Body of pancreas (tissue), 4 donors: ENCODE results near the gene PRND. TPM values are rescaled to one million over a fixed set of nuclear protein-coding genes. Genes with fewer than 3 reads are reported as not detected.

Source experiments
- ATAC-seq: fragments of 150-250 bp; one replicate; pipeline ENCODE4 v1.9.1; 2016
- DNase-seq, 4 donors: peaks; one replicate each; pipeline ENCODE4 v3.0.0-alpha.2; 2019
- H3K27ac ChIP-seq, 4 donors: fragments of 200-600 bp; sonication (generic); 1 replicate in 3 of 4; 2 replicates in 1 of 4; pipeline versions ENCODE4 v1.5.1 to v1.6.1; 2016 to 2019; ENCODE audit warnings: mild to moderate bottlenecking in 1 of 4, mixed read lengths in 1 of 4, moderate library complexity in 1 of 4
- H3K27me3 ChIP-seq, 2 donors: fragments of 200-600 bp; sonication (generic); one replicate each; pipeline ENCODE4 v1.6.0; 2016; ENCODE audit warnings: mild to moderate bottlenecking in 1 of 2
- H3K36me3 ChIP-seq, 2 donors: fragments of 200-600 bp; sonication (generic); replicated peaks in 1 of 2; 2 replicates each; pipeline ENCODE4 v1.5.1; 2016; ENCODE audit warnings: low read depth in 2 of 2; ENCODE audit not compliant: insufficient read depth in 1 of 2
- H3K4me1 ChIP-seq: fragments of 200-600 bp; sonication (generic); one replicate; pipeline ENCODE4 v1.6.0; 2016
- H3K4me3 ChIP-seq, 2 donors: fragments of 200-600 bp; sonication (generic); 1 replicate in 1 of 2; 2 replicates in 1 of 2; pipeline ENCODE4 v1.5.1; 2016 to 2019
- H3K9me3 ChIP-seq, 3 donors: fragments of 200-600 bp; sonication (generic); 1 replicate in 2 of 3; 2 replicates in 1 of 3; pipeline ENCODE4 v1.5.1; 2016
- CTCF ChIP-seq, 7 experiments: fragments of 450-650 bp in 4 of 7; fragments of 200-600 bp in 3 of 7; sonication (generic) in 3 of 7; IDR thresholded peaks; one replicate each; pipeline ENCODE4 v1.5.1; 2016 to 2019; ENCODE audit warnings: antibody characterized with exemption in 7 of 7
- POLR2A ChIP-seq, 3 donors: fragments of 450-650 bp; IDR thresholded peaks; one replicate each; pipeline ENCODE4 v1.6.1; 2016; ENCODE audit warnings: antibody characterized with exemption in 3 of 3, mild to moderate bottlenecking in 2 of 3
- WGBS, 2 donors: methylation state at CpG; one replicate each; pipeline ENCODE4 v1.1.5; 2017; 5-methylcytosine and 5-hydroxymethylcytosine counted together
- intact Hi-C: fragments of 100-400 bp; cut with DNase I; formaldehyde crosslinking; loops from one replicate; pipeline ENCODE4 v1.15.1; 2023
- total RNA-seq, 2 donors: library from RNA; depleted of rRNA; stranded (reverse); fragments of >200 nt; gene quantifications; one replicate each; pipeline ENCODE4 v1.1.0, GENCODE V29; 2016

Gene PRND
- total RNA-seq, 2 donors from 2014 or later: not detected

DNA sequence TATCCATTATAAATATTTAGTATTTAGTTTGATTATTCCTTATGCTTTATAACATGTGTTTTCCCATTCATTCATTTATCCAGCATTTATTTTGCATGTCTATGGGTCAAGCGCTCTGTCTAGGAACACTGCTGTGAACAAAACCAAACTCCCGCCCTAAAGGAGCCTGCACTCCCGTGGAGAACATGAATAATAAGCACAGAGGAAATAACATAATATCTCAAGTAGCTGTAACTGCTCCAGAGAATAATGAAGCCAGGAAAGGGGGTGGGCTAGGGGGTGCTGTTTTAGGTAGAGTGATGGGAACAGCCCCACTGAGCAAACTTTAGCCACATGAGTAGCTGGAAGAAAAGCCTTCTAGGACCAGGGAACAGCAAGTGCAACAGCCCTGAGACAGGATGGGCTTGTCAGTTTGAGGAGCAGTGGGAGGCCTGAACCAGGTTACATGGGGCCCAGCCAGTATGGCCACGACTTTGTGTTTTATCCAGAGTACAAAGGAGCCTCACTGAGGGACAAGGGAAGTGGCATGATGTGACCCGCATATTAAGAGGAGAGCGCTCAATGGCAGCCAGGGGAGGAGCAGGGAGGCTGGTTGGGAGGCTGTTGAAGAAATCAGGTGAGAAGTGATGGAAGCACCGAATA, 24.4 kb upstream of the PRND start:
- Histone ChIP-seq H3K9me3 (no peaks in the 10 kb centered on the region), H3K4me1 (no peaks in the 10 kb centered on the region), H3K27ac (no peak overlapping the region), H3K36me3 (peaks cover 0 to 8% of the 10 kb centered on the region in 2 donors), H3K27me3 (no peaks in the 10 kb centered on the region), H3K4me3 (no peak overlapping the region)
- WGBS, 2 donors: 90 to 91% methylated on average over 7 of the region's 7 CpGs
- intact Hi-C loops: no loop called here
- no peak for ATAC-seq
- no peak for TF ChIP-seq POLR2A (IDR thresholded peaks at IDR 0.05)
- no peak for TF ChIP-seq CTCF (IDR thresholded peaks at IDR 0.05)
- DNase-seq: no peak

DNA sequence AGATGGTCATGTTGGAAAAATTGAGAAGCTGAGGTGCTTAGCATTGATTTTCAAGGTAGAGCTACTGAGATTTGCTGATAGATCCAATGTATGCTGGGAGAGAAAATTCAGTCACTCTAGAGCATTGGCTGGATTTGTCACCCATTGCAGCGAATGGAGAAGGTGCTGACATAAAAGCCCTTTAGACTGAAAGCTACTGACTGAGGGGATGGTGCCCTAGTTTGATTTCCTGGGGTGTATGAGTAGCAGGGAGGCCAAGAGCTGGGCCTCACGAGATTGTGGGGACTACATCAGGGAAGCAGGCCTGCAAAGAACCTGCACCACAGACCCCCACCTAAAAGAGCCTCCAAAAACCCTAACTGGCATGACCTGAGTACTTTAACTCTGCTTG, 23.9 kb upstream of the PRND start:
- no peak for ATAC-seq
- intact Hi-C loops: no loop called here
- Histone ChIP-seq H3K27me3 (no peaks in the 10 kb centered on the region), H3K9me3 (no peaks in the 10 kb centered on the region), H3K4me1 (no peaks in the 10 kb centered on the region), H3K27ac (no peak overlapping the region), H3K4me3 (no peak overlapping the region), H3K36me3 (peaks cover 0 to 8% of the 10 kb centered on the region in 2 donors)
- TF ChIP-seq POLR2A (IDR thresholded peaks at IDR 0.05): no peak
- no peak for DNase-seq
- 78 to 83% methylated on average over 2 of the region's 2 CpGs for WGBS, 2 donors

- H3K36me3 ChIP-seq: peaks cover 0 to 8% of the 10 kb centered on the region in 2 donors
- H3K4me1 ChIP-seq: peaks cover 9% of the 10 kb centered on the region
- no peak for ATAC-seq
- DNase-seq: no peak
- WGBS, 2 donors: 96 to 97% methylated on average over 9 of the region's 9 CpGs
- no peak overlapping the region for H3K4me3 ChIP-seq
- H3K27ac ChIP-seq: no peak overlapping the region
- intact Hi-C loops: no loop called here
- H3K9me3 ChIP-seq: no peaks in the 10 kb centered on the region
- H3K27me3 ChIP-seq: no peaks in the 10 kb centered on the region
- no peak for TF ChIP-seq CTCF (IDR thresholded peaks at IDR 0.05)
Measured at GRCh38 chr20:4699216-4699615, 22.5 kb upstream of the PRND start.

- 95 to 98% methylated on average over 3 of the region's 3 CpGs for WGBS, 2 donors
- Histone ChIP-seq H3K36me3 (peaks cover 0 to 8% of the 10 kb centered on the region in 2 donors), H3K9me3 (no peaks in the 10 kb centered on the region), H3K4me1 (peaks cover 12% of the 10 kb centered on the region), H3K27me3 (no peaks in the 10 kb centered on the region), H3K4me3 (no peak overlapping the region), H3K27ac (no peak overlapping the region)
- TF ChIP-seq CTCF (IDR thresholded peaks at IDR 0.05) (no peak), POLR2A (IDR thresholded peaks at IDR 0.05) (no peak)
- ATAC-seq: no peak
- intact Hi-C loops: no loop called here
- DNase-seq: no peak
Measured at GRCh38 chr20:4699957-4700356, 21.8 kb upstream of the PRND start.

- DNase-seq: no peak
- 76 to 79% methylated on average over 7 of the region's 7 CpGs for WGBS, 2 donors
Measured at GRCh38 chr20:4702562-4703280, 19.0 kb upstream of the PRND start.

More at GRCh38 chr20:4702562-4703280, 19.0 kb upstream of the PRND start:
- no peak for ATAC-seq
- peaks cover 0 to 8% of the 10 kb centered on the region in 2 donors for H3K36me3 ChIP-seq
- no peaks in the 10 kb centered on the region for H3K9me3 ChIP-seq
- no peak overlapping the region for H3K27ac ChIP-seq
- peaks cover 12% of the 10 kb centered on the region for H3K4me1 ChIP-seq
- intact Hi-C loops: no loop called here
- H3K4me3 ChIP-seq: no peak overlapping the region
- TF ChIP-seq POLR2A (IDR thresholded peaks at IDR 0.05) (no peak), CTCF (IDR thresholded peaks at IDR 0.05) (no peak)
- H3K27me3 ChIP-seq: no peaks in the 10 kb centered on the region
